K562 (cell line): ENCODE results near the gene STK31.

Source experiments
- CEBPB ChIP-seq: fragments of 450-650 bp; IDR thresholded peaks from 2 replicates; pipeline ENCODE4 v1.6.1; 2016; ENCODE audit warnings: missing genetic modification characterization, missing compliant biosample characterization
- MAFG ChIP-seq: fragments of 450-650 bp; conservative IDR thresholded peaks from 2 replicates; pipeline ENCODE4 v1.6.1; 2016; ENCODE audit warnings: missing genetic modification characterization, missing compliant biosample characterization
- POLR2A ChIP-seq: fragments of 450-650 bp; conservative IDR thresholded peaks from 2 replicates; pipeline ENCODE4 v1.6.1; 2016
- ZBTB1 ChIP-seq: sonication (generic); formaldehyde crosslinking; IDR thresholded peaks from 2 replicates; pipeline ENCODE4 v1.8.1; 2023; ENCODE audit warnings: missing genetic modification reagents, low read depth, mild to moderate bottlenecking, borderline replicate concordance
- ZBTB7A ChIP-seq: IDR thresholded peaks from 2 replicates; pipeline ENCODE4 v1.6.1; 2011; ENCODE audit warnings: low read depth, mild to moderate bottlenecking, low read length, moderate library complexity, borderline replicate concordance; ENCODE audit not compliant: control insufficient read depth
- ZNF507 ChIP-seq: conservative IDR thresholded peaks from 2 replicates; pipeline ENCODE4 v1.6.1; 2017; ENCODE audit warnings: missing genetic modification characterization, missing compliant biosample characterization
- TF ChIP-seq, protein P1 (sequence below): sonication (generic); formaldehyde crosslinking; IDR thresholded peaks from 2 replicates; pipeline ENCODE4 v1.8.1; 2023; ENCODE audit warnings: mild to moderate bottlenecking, missing genetic modification reagents, moderate library complexity
- TF ChIP-seq, protein P2 (sequence below): sonication (generic); formaldehyde crosslinking; IDR thresholded peaks from 2 replicates; pipeline ENCODE4 v1.9.0; 2022; ENCODE audit warnings: mild to moderate bottlenecking, missing genetic modification reagents
- TF ChIP-seq, protein P3 (sequence below): sonication (generic); formaldehyde crosslinking; IDR thresholded peaks from 2 replicates; pipeline ENCODE4 v1.8.0; 2022; ENCODE audit warnings: mild to moderate bottlenecking, missing genetic modification reagents
- TF ChIP-seq, protein P4 (sequence below), 3 experiments: IDR thresholded peaks in 2 of 3; conservative IDR thresholded peaks in 1 of 3; 2 replicates each; pipeline ENCODE4 v1.5.1; 2011 to 2012; ENCODE audit warnings: low read length in 3 of 3, mild to moderate bottlenecking in 3 of 3, control low read depth in 2 of 3, improper control_type of control experiment in 1 of 3, inconsistent platforms in 1 of 3, low read depth in 1 of 3, mixed read lengths in 1 of 3, moderate library complexity in 1 of 3; ENCODE audit not compliant: insufficient read depth in 2 of 3

DNA sequence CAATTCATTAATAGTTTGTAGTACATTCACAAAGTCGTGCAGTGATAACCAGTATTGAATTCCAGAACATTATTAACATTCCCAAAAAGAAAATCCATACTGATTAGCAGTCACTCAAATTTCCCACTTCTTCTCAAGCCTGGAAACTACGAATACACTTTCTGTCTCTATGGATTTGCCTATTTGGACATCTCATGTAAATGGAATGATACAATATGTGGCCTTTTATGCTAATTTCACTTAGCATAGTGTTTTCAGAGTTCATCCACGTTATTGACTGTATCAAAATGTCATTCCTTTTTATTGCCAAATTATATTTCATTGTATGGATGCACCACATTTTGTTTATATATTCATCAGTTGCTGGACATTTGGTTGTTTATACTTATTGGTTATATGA is 78.8 kb downstream of the STK31 start:
- TF ChIP-seq, protein P1, sequence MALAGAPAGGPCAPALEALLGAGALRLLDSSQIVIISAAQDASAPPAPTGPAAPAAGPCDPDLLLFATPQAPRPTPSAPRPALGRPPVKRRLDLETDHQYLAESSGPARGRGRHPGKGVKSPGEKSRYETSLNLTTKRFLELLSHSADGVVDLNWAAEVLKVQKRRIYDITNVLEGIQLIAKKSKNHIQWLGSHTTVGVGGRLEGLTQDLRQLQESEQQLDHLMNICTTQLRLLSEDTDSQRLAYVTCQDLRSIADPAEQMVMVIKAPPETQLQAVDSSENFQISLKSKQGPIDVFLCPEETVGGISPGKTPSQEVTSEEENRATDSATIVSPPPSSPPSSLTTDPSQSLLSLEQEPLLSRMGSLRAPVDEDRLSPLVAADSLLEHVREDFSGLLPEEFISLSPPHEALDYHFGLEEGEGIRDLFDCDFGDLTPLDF, result no peak
- TF ChIP-seq ZBTB1 (CRISPR knock-in tag) (no peak), POLR2A (no peak), ZNF507 (tag) (no peak), ZBTB7A (no peak), CEBPB (tag) (no peak), MAFG (no peak)
- TF ChIP-seq, protein P2, sequence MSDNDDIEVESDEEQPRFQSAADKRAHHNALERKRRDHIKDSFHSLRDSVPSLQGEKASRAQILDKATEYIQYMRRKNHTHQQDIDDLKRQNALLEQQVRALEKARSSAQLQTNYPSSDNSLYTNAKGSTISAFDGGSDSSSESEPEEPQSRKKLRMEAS (CRISPR knock-in tag), result no peak
- TF ChIP-seq, protein P3, sequence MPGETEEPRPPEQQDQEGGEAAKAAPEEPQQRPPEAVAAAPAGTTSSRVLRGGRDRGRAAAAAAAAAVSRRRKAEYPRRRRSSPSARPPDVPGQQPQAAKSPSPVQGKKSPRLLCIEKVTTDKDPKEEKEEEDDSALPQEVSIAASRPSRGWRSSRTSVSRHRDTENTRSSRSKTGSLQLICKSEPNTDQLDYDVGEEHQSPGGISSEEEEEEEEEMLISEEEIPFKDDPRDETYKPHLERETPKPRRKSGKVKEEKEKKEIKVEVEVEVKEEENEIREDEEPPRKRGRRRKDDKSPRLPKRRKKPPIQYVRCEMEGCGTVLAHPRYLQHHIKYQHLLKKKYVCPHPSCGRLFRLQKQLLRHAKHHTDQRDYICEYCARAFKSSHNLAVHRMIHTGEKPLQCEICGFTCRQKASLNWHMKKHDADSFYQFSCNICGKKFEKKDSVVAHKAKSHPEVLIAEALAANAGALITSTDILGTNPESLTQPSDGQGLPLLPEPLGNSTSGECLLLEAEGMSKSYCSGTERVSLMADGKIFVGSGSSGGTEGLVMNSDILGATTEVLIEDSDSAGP (CRISPR knock-in tag), result no peak
- TF ChIP-seq, protein P4, sequence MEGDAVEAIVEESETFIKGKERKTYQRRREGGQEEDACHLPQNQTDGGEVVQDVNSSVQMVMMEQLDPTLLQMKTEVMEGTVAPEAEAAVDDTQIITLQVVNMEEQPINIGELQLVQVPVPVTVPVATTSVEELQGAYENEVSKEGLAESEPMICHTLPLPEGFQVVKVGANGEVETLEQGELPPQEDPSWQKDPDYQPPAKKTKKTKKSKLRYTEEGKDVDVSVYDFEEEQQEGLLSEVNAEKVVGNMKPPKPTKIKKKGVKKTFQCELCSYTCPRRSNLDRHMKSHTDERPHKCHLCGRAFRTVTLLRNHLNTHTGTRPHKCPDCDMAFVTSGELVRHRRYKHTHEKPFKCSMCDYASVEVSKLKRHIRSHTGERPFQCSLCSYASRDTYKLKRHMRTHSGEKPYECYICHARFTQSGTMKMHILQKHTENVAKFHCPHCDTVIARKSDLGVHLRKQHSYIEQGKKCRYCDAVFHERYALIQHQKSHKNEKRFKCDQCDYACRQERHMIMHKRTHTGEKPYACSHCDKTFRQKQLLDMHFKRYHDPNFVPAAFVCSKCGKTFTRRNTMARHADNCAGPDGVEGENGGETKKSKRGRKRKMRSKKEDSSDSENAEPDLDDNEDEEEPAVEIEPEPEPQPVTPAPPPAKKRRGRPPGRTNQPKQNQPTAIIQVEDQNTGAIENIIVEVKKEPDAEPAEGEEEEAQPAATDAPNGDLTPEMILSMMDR (IDR thresholded peaks at IDR 0.05 in 2 of 3, conservative IDR thresholded peaks at IDR 0.05 in 1 of 3; ENCODE audit: insufficient read depth in 2 of 3, low read depth in 1 of 3, low read length in 3 of 3), result no peak
